H9 (cell line): Measurements from ENCODE around the gene DAAM2. TPM values are rescaled to one million over a fixed set of nuclear protein-coding genes. Genes with fewer than 3 reads are reported as not detected.

Experiments used
- DNase-seq: peaks from one replicate; pipeline ENCODE4 v3.0.0-alpha.2; 2017
- H2AFZ ChIP-seq: one replicate; pipeline ENCODE4 v1.6.1; 2013; ENCODE audit warnings: mild to moderate bottlenecking, low read length, control low read depth, moderate library complexity
- H2AK5ac ChIP-seq: 2 replicates; pipeline ENCODE4 v1.6.1; 2013; ENCODE audit warnings: low read length, control low read depth, mixed read lengths; ENCODE audit not compliant: insufficient read length
- H2BK120ac ChIP-seq: one replicate; pipeline ENCODE4 v1.6.1; 2013; ENCODE audit warnings: low read depth, mild to moderate bottlenecking, low read length, control low read depth, inconsistent platforms; ENCODE audit not compliant: poor library complexity, severe bottlenecking
- H2BK12ac ChIP-seq: 2 replicates; pipeline ENCODE4 v1.6.1; 2013; ENCODE audit warnings: low read length, control low read depth, mixed read lengths, low read depth; ENCODE audit not compliant: insufficient read length
- H2BK15ac ChIP-seq: 2 replicates; pipeline ENCODE4 v1.6.1; 2013; ENCODE audit warnings: low read depth, low read length, control low read depth
- H2BK20ac ChIP-seq: one replicate; pipeline ENCODE4 v1.6.1; 2013; ENCODE audit warnings: low read depth, mild to moderate bottlenecking, low read length, control low read depth, inconsistent platforms; ENCODE audit not compliant: poor library complexity, severe bottlenecking
- H2BK5ac ChIP-seq: 2 replicates; pipeline ENCODE4 v1.6.1; 2013; ENCODE audit warnings: low read length, control low read depth, mixed read lengths; ENCODE audit not compliant: insufficient read length
- H3K14ac ChIP-seq: 2 replicates; pipeline ENCODE4 v1.6.1; 2013; ENCODE audit warnings: low read length, control low read depth; ENCODE audit not compliant: insufficient read depth
- H3K18ac ChIP-seq: 2 replicates; pipeline ENCODE4 v1.6.1; 2013; ENCODE audit warnings: low read depth, mild to moderate bottlenecking, mixed read lengths, low read length, control low read depth; ENCODE audit not compliant: insufficient read length
- H3K23ac ChIP-seq: 2 replicates; pipeline ENCODE4 v1.6.1; 2013; ENCODE audit warnings: low read length, control low read depth, mixed read lengths, low read depth; ENCODE audit not compliant: insufficient read length
- H3K23me2 ChIP-seq: 2 replicates; pipeline ENCODE4 v1.6.1; 2013; ENCODE audit warnings: low read depth, mild to moderate bottlenecking, mixed read lengths, low read length, control low read depth; ENCODE audit not compliant: insufficient read length, poor library complexity, severe bottlenecking
- H3K27ac ChIP-seq: 2 replicates; pipeline ENCODE4 v1.5.1; 2013; ENCODE audit warnings: low read length, control low read depth, mixed read lengths, low read depth; ENCODE audit not compliant: insufficient read length
- H3K27me3 ChIP-seq: 2 replicates; pipeline ENCODE4 v1.6.1; 2013; ENCODE audit warnings: low read length, control low read depth, inconsistent platforms; ENCODE audit not compliant: insufficient read depth
- H3K4ac ChIP-seq: 2 replicates; pipeline ENCODE4 v1.6.1; 2013; ENCODE audit warnings: low read depth, mild to moderate bottlenecking, control low read depth, inconsistent platforms, low read length, moderate library complexity
- H3K4me1 ChIP-seq: 2 replicates; pipeline ENCODE4 v1.6.1; 2013; ENCODE audit warnings: low read length, control low read depth, inconsistent platforms; ENCODE audit not compliant: insufficient read depth
- H3K4me2 ChIP-seq: 2 replicates; pipeline ENCODE4 v1.6.1; 2013; ENCODE audit warnings: low read length, control low read depth, mixed read lengths; ENCODE audit not compliant: insufficient read length, insufficient read depth
- H3K56ac ChIP-seq: 2 replicates; pipeline ENCODE4 v1.6.1; 2013; ENCODE audit warnings: low read depth, mild to moderate bottlenecking, mixed read lengths, low read length, control low read depth; ENCODE audit not compliant: insufficient read length
- H3K79me1 ChIP-seq: 2 replicates; pipeline ENCODE4 v1.6.1; 2013; ENCODE audit warnings: low read depth, mild to moderate bottlenecking, moderate library complexity, low read length, control low read depth, inconsistent platforms; ENCODE audit not compliant: insufficient read depth, poor library complexity, severe bottlenecking
- H3K79me2 ChIP-seq: 2 replicates; pipeline ENCODE4 v1.6.1; 2013; ENCODE audit warnings: low read length, control low read depth, inconsistent platforms; ENCODE audit not compliant: insufficient read depth
- H3K9ac ChIP-seq: 2 replicates; pipeline ENCODE4 v1.6.1; 2013; ENCODE audit warnings: low read length, control low read depth, mixed read lengths; ENCODE audit not compliant: insufficient read length; ENCODE audit errors: extremely low read depth
- H3K9me3 ChIP-seq: one replicate; pipeline ENCODE4 v1.6.1; 2013; ENCODE audit warnings: low read depth, low read length, inconsistent platforms; ENCODE audit not compliant: control insufficient read depth
- H3T11ph ChIP-seq: one replicate; pipeline ENCODE4 v1.6.1; 2013; ENCODE audit warnings: mild to moderate bottlenecking, low read length, control low read depth, inconsistent platforms
- H4K20me1 ChIP-seq: one replicate; pipeline ENCODE4 v1.6.1; 2013; ENCODE audit not compliant: control insufficient read depth, insufficient read length, insufficient read depth
- H4K5ac ChIP-seq: 2 replicates; pipeline ENCODE4 v1.6.1; 2013; ENCODE audit warnings: low read depth, mild to moderate bottlenecking, mixed read lengths, low read length, control low read depth; ENCODE audit not compliant: insufficient read length
- H4K8ac ChIP-seq: replicated peaks from 2 replicates; pipeline ENCODE4 v1.6.1; 2013; ENCODE audit warnings: low read length, control low read depth, mixed read lengths, low read depth; ENCODE audit not compliant: insufficient read length
- H4K91ac ChIP-seq: 2 replicates; pipeline ENCODE4 v1.6.1; 2013; ENCODE audit warnings: low read depth, mild to moderate bottlenecking, moderate library complexity, mixed read lengths, low read length, control low read depth; ENCODE audit not compliant: insufficient read length
- H3K27ac Mint-ChIP-seq, 3 experiments: 2 replicates in 2 of 3; 3 replicates in 1 of 3; pipeline ENCODE4 v1.8.0; 2020 to 2021; ENCODE audit warnings: mixed read lengths in 3 of 3, mild to moderate bottlenecking in 1 of 3, moderate library complexity in 1 of 3
- H3K27me3 Mint-ChIP-seq: 2 replicates; pipeline ENCODE4 v1.8.0; 2021; ENCODE audit warnings: low read depth, mild to moderate bottlenecking, moderate library complexity, mixed read lengths
- H3K36me3 Mint-ChIP-seq, 3 experiments: 2 replicates in 2 of 3; 3 replicates in 1 of 3; pipeline ENCODE4 v1.8.0; 2020 to 2021; ENCODE audit warnings: low read depth in 3 of 3, mixed read lengths in 3 of 3; ENCODE audit not compliant: insufficient read depth in 1 of 3
- H3K4me1 Mint-ChIP-seq, 2 experiments: 2 replicates each; pipeline ENCODE4 v1.8.0; 2020; ENCODE audit warnings: mixed read lengths in 2 of 2
- H3K4me3 Mint-ChIP-seq, 2 experiments: 2 replicates in 1 of 2; 3 replicates in 1 of 2; pipeline ENCODE4 v1.8.0; 2020 to 2021; ENCODE audit warnings: mild to moderate bottlenecking in 2 of 2, mixed read lengths in 2 of 2, moderate library complexity in 1 of 2
- H3K9me3 Mint-ChIP-seq, 2 experiments: 2 replicates in 1 of 2; 3 replicates in 1 of 2; pipeline ENCODE4 v1.8.0; 2020; ENCODE audit warnings: mild to moderate bottlenecking in 2 of 2, mixed read lengths in 2 of 2, moderate library complexity in 1 of 2
- WGBS: extraction: QIAGEN DNeasy Blood & Tissue Kit; methylation state at CpG from one replicate; pipeline ENCODE4 v1.1.7; 2013; ENCODE audit warnings: missing lambda C conversion rate, low lambda C conversion rate, mixed read lengths; ENCODE audit not compliant: insufficient read length; ENCODE audit errors: extremely low coverage; 5-methylcytosine and 5-hydroxymethylcytosine counted together
- total RNA-seq: library from RNA; stranded (reverse); gene quantifications from 2 replicates; pipeline ENCODE4 v1.2.1, GENCODE V29; 2021
- TF ChIP-seq, protein P1 (sequence below): fragments of 200-600 bp; sonication (generic); conservative IDR thresholded peaks from 3 replicates; pipeline ENCODE4 v1.8.0; 2021; ENCODE audit warnings: antibody characterized with exemption, mild to moderate bottlenecking

DAAM2 gene
- total RNA-seq, 1 experiment from 2014 or later, result 1.1 TPM

DNA sequence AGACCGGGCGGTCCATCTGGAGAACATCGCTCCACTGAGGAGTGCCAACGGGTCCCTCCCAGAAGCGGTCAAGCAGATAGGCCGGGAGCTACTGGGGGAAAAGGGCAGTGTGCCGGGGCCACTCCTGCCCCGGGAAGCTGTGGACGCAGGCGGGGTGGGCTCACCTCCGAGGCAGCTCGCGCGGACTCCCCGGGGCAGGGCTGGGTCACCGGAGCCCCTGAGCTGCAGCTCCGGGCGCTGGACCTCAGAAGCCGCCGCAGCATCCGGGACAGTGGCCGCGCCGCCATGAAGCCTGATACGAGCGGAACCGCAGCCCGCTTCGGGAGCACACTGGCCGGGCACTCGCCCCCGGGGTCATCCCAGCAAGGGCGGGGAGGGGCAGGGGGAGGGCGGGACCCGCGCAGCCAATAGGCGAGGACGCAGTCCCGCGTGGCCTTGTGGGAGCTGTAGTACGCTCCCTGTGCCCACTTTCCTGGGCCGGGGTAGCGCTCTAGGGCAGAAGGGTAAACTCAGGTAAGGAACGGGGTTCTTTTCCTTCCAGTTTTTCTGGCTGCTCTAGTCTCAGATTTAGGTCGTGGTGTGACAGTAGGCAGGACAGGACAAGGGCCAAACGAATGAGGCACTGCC is 142.1 kb downstream of the DAAM2 start, which contains the start of gene MOCS1:
MOCS1 (minus strand) TSS at position 332 of the 627 bp plus-strand sequence; CDS start at position 287, 45 bp downstream.
- no peak within 1 kb of the TSS for H2BK20ac ChIP-seq
- Mint-ChIP-seq H3K4me3 (peak within 1 kb of the TSS; percentile 75 to 96), H3K36me3 (peaks cover 1 to 8% (median 3%) of the 10 kb centered on the region in 3 experiments; a peak in 6 of 7 replicates), H3K9me3 (no peaks in the 10 kb centered on the region), H3K27me3 (peaks cover 17% of the 10 kb centered on the region), H3K4me1 (peaks cover 48% of the 10 kb centered on the region in 2 experiments), H3K27ac (peak within 1 kb of the TSS in 1 of 3 experiments; percentile 62; a peak in 1 of 7 replicates)
- H4K91ac ChIP-seq, result no peak within 1 kb of the TSS
- WGBS, result no CpG with 5 or more reads among the region's 46 CpGs
- H2AFZ ChIP-seq, result no peak within 1 kb of the TSS
- H3K4me1 ChIP-seq, result no peaks in the 10 kb centered on the region; the same call in 1 of the 2 replicates
- H3K79me1 ChIP-seq, result no peaks in the 10 kb centered on the region
- no peak within 1 kb of the TSS for H3K4ac ChIP-seq
- peak within 1 kb of the TSS; percentile 37 for H3K9ac ChIP-seq
- no peak within 1 kb of the TSS for H3T11ph ChIP-seq
- DNase-seq, result peak; percentile 90
- no peak within 1 kb of the TSS for H3K27ac ChIP-seq
- H2BK5ac ChIP-seq, result no peak within 1 kb of the TSS
- H3K27me3 ChIP-seq, result no peaks in the 10 kb centered on the region; the same call in 1 of the 2 replicates
- no peak within 1 kb of the TSS for H4K8ac ChIP-seq
- H2BK15ac ChIP-seq, result no peak within 1 kb of the TSS
- no peak within 1 kb of the TSS for H3K56ac ChIP-seq
- peaks cover 4% of the 10 kb centered on the region for H3K23me2 ChIP-seq
- TF ChIP-seq, protein P1, sequence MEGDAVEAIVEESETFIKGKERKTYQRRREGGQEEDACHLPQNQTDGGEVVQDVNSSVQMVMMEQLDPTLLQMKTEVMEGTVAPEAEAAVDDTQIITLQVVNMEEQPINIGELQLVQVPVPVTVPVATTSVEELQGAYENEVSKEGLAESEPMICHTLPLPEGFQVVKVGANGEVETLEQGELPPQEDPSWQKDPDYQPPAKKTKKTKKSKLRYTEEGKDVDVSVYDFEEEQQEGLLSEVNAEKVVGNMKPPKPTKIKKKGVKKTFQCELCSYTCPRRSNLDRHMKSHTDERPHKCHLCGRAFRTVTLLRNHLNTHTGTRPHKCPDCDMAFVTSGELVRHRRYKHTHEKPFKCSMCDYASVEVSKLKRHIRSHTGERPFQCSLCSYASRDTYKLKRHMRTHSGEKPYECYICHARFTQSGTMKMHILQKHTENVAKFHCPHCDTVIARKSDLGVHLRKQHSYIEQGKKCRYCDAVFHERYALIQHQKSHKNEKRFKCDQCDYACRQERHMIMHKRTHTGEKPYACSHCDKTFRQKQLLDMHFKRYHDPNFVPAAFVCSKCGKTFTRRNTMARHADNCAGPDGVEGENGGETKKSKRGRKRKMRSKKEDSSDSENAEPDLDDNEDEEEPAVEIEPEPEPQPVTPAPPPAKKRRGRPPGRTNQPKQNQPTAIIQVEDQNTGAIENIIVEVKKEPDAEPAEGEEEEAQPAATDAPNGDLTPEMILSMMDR, result no peak
- H2BK120ac ChIP-seq, result no peak within 1 kb of the TSS
- peak within 1 kb of the TSS; percentile 15 for H3K18ac ChIP-seq
- H2AK5ac ChIP-seq, result no peak within 1 kb of the TSS
- no peak within 1 kb of the TSS for H2BK12ac ChIP-seq
- no peaks in the 10 kb centered on the region for H4K20me1 ChIP-seq
- no peak within 1 kb of the TSS for H3K23ac ChIP-seq
- H3K9me3 ChIP-seq, result no peaks in the 10 kb centered on the region
- peak within 1 kb of the TSS; percentile 80 for H3K4me2 ChIP-seq
- H3K14ac ChIP-seq, result 0 out of 2 replicates have a peak within 1 kb of the TSS, but pooled peaks have one; percentile 55
- H4K5ac ChIP-seq, result no peak within 1 kb of the TSS
- H3K79me2 ChIP-seq, result no peaks in the 10 kb centered on the region
